Keratinocyte (primary cell): ENCODE data around the gene DLGAP1. TPM values are rescaled to one million over a fixed set of nuclear protein-coding genes. Genes with fewer than 3 reads are reported as not detected.
"Not testable (repeated sequence)": the region's sequence is repeated elsewhere in the genome, so short reads cannot be mapped to it uniquely, and the experiment has no call there.

Experiments
- DNase-seq: peaks from one replicate; pipeline ENCODE4 v3.0.0-alpha.2; 2011; ENCODE audit warnings: low read depth, missing footprints, low spot score
- FAIRE-seq: peaks from 2 replicates; lab custom pipeline; 2011; peaks lifted over from hg19 to GRCh38; lab: Jason Lieb, UNC
- H2AFZ ChIP-seq: 2 replicates; pipeline ENCODE4 v1.6.0; 2012; ENCODE audit warnings: low read length, control low read depth, inconsistent platforms; ENCODE audit not compliant: control insufficient read depth
- H3K27ac ChIP-seq: 2 replicates; pipeline ENCODE4 v1.5.1; 2011; ENCODE audit warnings: low read length; ENCODE audit not compliant: control insufficient read depth, insufficient read depth
- H3K27me3 ChIP-seq: 3 replicates; pipeline ENCODE4 v1.6.0; 2011; ENCODE audit warnings: low read length; ENCODE audit not compliant: control insufficient read depth, insufficient read depth; ENCODE audit errors: extremely low read depth
- H3K36me3 ChIP-seq, 2 experiments: 2 replicates in 1 of 2; 3 replicates in 1 of 2; pipeline ENCODE4 v1.5.1; 2011; ENCODE audit warnings: low read length in 2 of 2, mild to moderate bottlenecking in 1 of 2; ENCODE audit not compliant: control insufficient read depth in 2 of 2, insufficient read depth in 2 of 2; ENCODE audit errors: extremely low read depth in 1 of 2
- H3K4me1 ChIP-seq: 3 replicates; pipeline ENCODE4 v1.5.1; 2011; ENCODE audit warnings: low read length; ENCODE audit not compliant: control insufficient read depth, insufficient read depth; ENCODE audit errors: extremely low read depth
- H3K4me2 ChIP-seq: 3 replicates; pipeline ENCODE4 v1.6.0; 2011; ENCODE audit warnings: low read depth, low read length; ENCODE audit not compliant: control insufficient read depth, insufficient read depth; ENCODE audit errors: extremely low read depth
- H3K4me3 ChIP-seq, 3 experiments: fragments of 200-600 bp in 1 of 3; sonication (generic) in 1 of 3; 2 replicates in 2 of 3; 3 replicates in 1 of 3; pipeline ENCODE4 v1.5.1; 2011 to 2016; ENCODE audit warnings: low read length in 3 of 3, mild to moderate bottlenecking in 3 of 3, control low read depth in 2 of 3, inconsistent platforms in 1 of 3, low read depth in 1 of 3, mixed read lengths in 1 of 3, mixed run types in 1 of 3, moderate library complexity in 1 of 3; ENCODE audit not compliant: control insufficient read depth in 2 of 3, insufficient read depth in 2 of 3; ENCODE audit errors: extremely low read depth in 1 of 3
- H3K79me2 ChIP-seq: 2 replicates; pipeline ENCODE4 v1.6.0; 2012; ENCODE audit warnings: low read length; ENCODE audit not compliant: control insufficient read depth, insufficient read depth
- H3K9ac ChIP-seq: 3 replicates; pipeline ENCODE4 v1.6.0; 2011; ENCODE audit warnings: low read length; ENCODE audit not compliant: control insufficient read depth, insufficient read depth; ENCODE audit errors: extremely low read depth
- H3K9me1 ChIP-seq: 3 replicates; pipeline ENCODE4 v1.6.0; 2011; ENCODE audit warnings: low read length; ENCODE audit not compliant: control insufficient read depth, insufficient read depth; ENCODE audit errors: extremely low read depth
- H3K9me3 ChIP-seq: 2 replicates; pipeline ENCODE4 v1.5.1; 2012; ENCODE audit warnings: low read depth, low read length; ENCODE audit not compliant: control insufficient read depth
- H4K20me1 ChIP-seq: 3 replicates; pipeline ENCODE4 v1.6.0; 2011; ENCODE audit warnings: low read length; ENCODE audit not compliant: control insufficient read depth, insufficient read depth; ENCODE audit errors: extremely low read depth
- CTCF ChIP-seq, 3 experiments: IDR thresholded peaks in 1 of 3; conservative IDR thresholded peaks in 1 of 3; optimal IDR thresholded peaks in 1 of 3; 2 replicates in 2 of 3; 3 replicates in 1 of 3; pipeline versions ENCODE3 to v1.5.1; 2011; ENCODE audit warnings: low read length in 3 of 3, mild to moderate bottlenecking in 3 of 3, moderate library complexity in 2 of 3, control low read depth in 1 of 3, inconsistent platforms in 1 of 3; ENCODE audit not compliant: insufficient read depth in 2 of 3; ENCODE audit errors: extremely low read depth in 1 of 3
- EZH2 ChIP-seq: IDR thresholded peaks from one replicate; pipeline ENCODE4 v1.6.1; 2012; ENCODE audit warnings: inconsistent platforms, mild to moderate bottlenecking, low read length, moderate library complexity
- dilution Hi-C: fragments of 300-500 bp; cut with MboI; formaldehyde crosslinking; loops from one replicate; pipeline ENCODE4 v1.7.0; 2020; ENCODE audit warnings: low sequenced_read_pairs; ENCODE audit not compliant: extremely low pct_ligation_motif_present
- polyA plus RNA-seq, 5 experiments: library from polyadenylated mRNA; depleted of rRNA in 3 of 5; stranded (reverse) in 3 of 5; stranded (forward) in 1 of 5; unstranded in 1 of 5; fragments of >200 nt; gene quantifications; 1 replicate in 1 of 5; 2 replicates in 3 of 5; 3 replicates in 1 of 5; pipeline versions ENCODE4 v1.2.1 to v1.2.3, GENCODE V29; 2011 to 2012; ENCODE audit warnings: missing spikeins in 2 of 5, low read depth in 1 of 5, low replicate concordance in 1 of 5

The DLGAP1 gene
- polyA plus RNA-seq, 1 donor (not counting 4 experiments of a cell fraction or from before 2014, with no cell fraction given) = not detected

- Histone ChIP-seq H3K4me3 (no peak overlapping the region), H3K9me3 (no peaks in the 10 kb centered on the region), H3K9ac (no peak overlapping the region), H3K27ac (peak overlapping the region; percentile 82), H2AFZ (no peak overlapping the region), H3K36me3 (no peaks in the 10 kb centered on the region), H4K20me1 (no peaks in the 10 kb centered on the region), H3K79me2 (no peaks in the 10 kb centered on the region), H3K27me3 (no peaks in the 10 kb centered on the region), H3K9me1 (no peaks in the 10 kb centered on the region), H3K4me2 (peak overlapping the region; percentile 59), H3K4me1 (peaks cover 24% of the 10 kb centered on the region)
- peak; percentile 100 for DNase-seq
- dilution Hi-C loops = no loop called here
- peak; percentile 89 for FAIRE-seq
- TF ChIP-seq EZH2 (no peak), CTCF (optimal IDR thresholded peaks at IDR 0.05 in 1 of 3, IDR thresholded peaks at IDR 0.05 in 1 of 3, conservative IDR thresholded peaks at IDR 0.05 in 1 of 3; ENCODE audit: extremely low read depth in 1 of 3, insufficient read depth in 2 of 3, low read length in 3 of 3) (peak in 1 of 3 experiments; percentile 21)
Measured at GRCh38 chr18:3652380-3653262, 802.5 kb downstream of the DLGAP1 start.

DNA sequence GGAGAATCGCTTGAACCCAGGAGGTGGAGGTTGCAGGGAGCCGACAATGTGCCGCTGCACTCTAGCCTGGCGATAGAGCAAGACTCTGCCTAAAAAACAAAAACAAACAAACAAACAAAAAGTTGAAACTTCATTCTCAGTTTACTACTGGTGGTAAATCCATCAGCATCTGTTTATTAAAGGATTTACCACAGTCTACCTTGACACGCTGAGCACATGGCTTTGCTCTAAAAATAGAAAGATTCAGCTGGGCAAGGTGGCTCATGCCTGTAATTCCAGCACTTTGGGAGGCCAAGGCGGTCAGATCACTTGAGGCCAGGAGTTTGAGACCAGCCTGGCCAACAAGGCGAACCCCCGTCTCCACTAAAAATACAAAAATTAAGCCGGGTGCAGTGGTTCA lies 803.8 kb downstream of the DLGAP1 start:
- Histone ChIP-seq H3K79me2 (no peaks in the 10 kb centered on the region), H3K4me2 (no peak overlapping the region), H3K36me3 (no peaks in the 10 kb centered on the region), H4K20me1 (no peaks in the 10 kb centered on the region), H3K9ac (no peak overlapping the region), H3K27me3 (no peaks in the 10 kb centered on the region), H3K9me3 (no peaks in the 10 kb centered on the region), H3K9me1 (no peaks in the 10 kb centered on the region), H3K4me1 (peaks cover 24% of the 10 kb centered on the region), H3K4me3 (no peak overlapping the region), H3K27ac (no peak overlapping the region), H2AFZ (no peak overlapping the region)
- DNase-seq (no peak), FAIRE-seq (no peak)
- dilution Hi-C loops = no loop called here
- TF ChIP-seq EZH2 (no peak), CTCF (optimal IDR thresholded peaks at IDR 0.05 in 1 of 3, IDR thresholded peaks at IDR 0.05 in 1 of 3, conservative IDR thresholded peaks at IDR 0.05 in 1 of 3; ENCODE audit: extremely low read depth in 1 of 3, insufficient read depth in 2 of 3, low read length in 3 of 3) (no peak)

DNA sequence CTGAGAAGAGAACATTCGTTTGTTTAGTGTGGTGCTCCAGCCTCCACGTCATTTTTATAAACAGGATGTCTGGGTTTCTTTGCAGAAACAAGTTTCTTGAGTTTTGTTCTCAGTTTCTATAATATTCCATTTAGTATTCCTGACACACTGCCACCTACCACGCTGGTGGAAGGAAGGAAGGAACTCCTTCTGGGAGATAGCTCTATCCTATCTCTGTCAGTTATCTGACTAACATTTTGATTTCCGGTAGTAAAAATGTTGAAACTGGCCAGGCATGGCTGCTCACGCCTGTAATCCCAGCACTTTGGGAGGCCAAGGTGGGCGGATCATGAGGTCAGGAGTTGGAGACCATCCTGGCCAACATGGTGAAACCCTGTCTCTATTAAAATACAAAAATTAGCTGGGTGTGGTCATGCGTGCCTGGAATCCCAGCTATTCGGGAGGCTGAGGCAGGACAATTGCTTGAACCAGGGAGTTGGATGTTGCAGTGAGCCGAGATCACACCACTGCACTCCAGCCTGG lies 804.5 kb downstream of the DLGAP1 start:
- H3K27me3 ChIP-seq, DNase-seq, H3K9ac ChIP-seq, FAIRE-seq, H3K9me3 ChIP-seq, H3K79me2 ChIP-seq, H3K4me2 ChIP-seq, H3K9me1 ChIP-seq, H3K36me3 ChIP-seq, H2AFZ ChIP-seq, dilution Hi-C loops, H3K4me3 ChIP-seq, H4K20me1 ChIP-seq: not testable (repeated sequence)
- peaks cover 24% of the 10 kb centered on the region for H3K4me1 ChIP-seq
- peak overlapping the region; percentile 22 for H3K27ac ChIP-seq
